K562 (cell line): ENCODE results near the gene ALOX12. TPM values are rescaled to one million over a fixed set of nuclear protein-coding genes. Genes with fewer than 3 reads are reported as not detected.

Experiments
- MYBL2 ChIP-seq, 2 experiments: fragments of 450-650 bp in 1 of 2; sonication (generic) in 1 of 2; formaldehyde crosslinking in 1 of 2; IDR thresholded peaks; 2 replicates each; pipeline versions ENCODE4 v1.6.1 to v1.8.1; 2017 to 2022; ENCODE audit warnings: borderline replicate concordance in 1 of 2, inconsistent platforms in 1 of 2, low read depth in 1 of 2, mild to moderate bottlenecking in 1 of 2, missing genetic modification reagents in 1 of 2, moderate library complexity in 1 of 2
- MYNN ChIP-seq, 2 experiments: sonication (generic); formaldehyde crosslinking in 1 of 2; IDR thresholded peaks; 2 replicates each; pipeline versions ENCODE4 v1.5.0 to v1.6.1; 2016 to 2020; ENCODE audit warnings: antibody characterized with exemption in 1 of 2, missing genetic modification reagents in 1 of 2
- NFRKB ChIP-seq: fragments of 450-650 bp; IDR thresholded peaks from 2 replicates; pipeline ENCODE4 v1.6.1; 2016; ENCODE audit warnings: low read depth
- RBM39 ChIP-seq: fragments of 200-400 bp; formaldehyde crosslinking; optimal IDR thresholded peaks from 2 replicates; pipeline ENCODE3; 2018; ENCODE audit warnings: low read depth, low read length
- ZNF184 ChIP-seq: sonication (generic); formaldehyde crosslinking; IDR thresholded peaks from 2 replicates; pipeline ENCODE4 v1.5.0; 2020; ENCODE audit warnings: missing genetic modification reagents
- ZNF232 ChIP-seq: sonication (generic); formaldehyde crosslinking; IDR thresholded peaks from 2 replicates; pipeline ENCODE4 v1.8.0; 2022; ENCODE audit warnings: mild to moderate bottlenecking, missing genetic modification reagents
- polyA plus RNA-seq, 8 experiments: library from polyadenylated mRNA; depleted of rRNA in 4 of 8; stranded (reverse) in 5 of 8; unstranded in 3 of 8; fragments of >200 nt; fragmentation: Nextera tagmentation in 2 of 8; fragmentation: Illumina TruSeq in 1 of 8; extraction: Ambion mirVana in 2 of 8; extraction: Trizol in 1 of 8; gene quantifications; 2 replicates each; pipeline versions ENCODE4 v1.2.1 to v1.2.3, GENCODE V29; 2011 to 2014; ENCODE audit warnings: inconsistent platforms in 1 of 8, missing spikeins in 1 of 8
- total RNA-seq, 7 experiments: library from RNA; depleted of rRNA in 6 of 7; stranded (reverse); fragments of >200 nt in 6 of 7; fragmentation: Illumina TruSeq in 2 of 7; extraction: Trizol in 2 of 7; gene quantifications; 2 replicates each; pipeline versions ENCODE4 v1.2.1 to v1.2.3, GENCODE V29; 2011 to 2021; ENCODE audit warnings: low replicate concordance in 1 of 7
- TF ChIP-seq, protein P1 (sequence below): sonication (generic); formaldehyde crosslinking; IDR thresholded peaks from 2 replicates; pipeline ENCODE4 v1.9.0; 2022; ENCODE audit warnings: mild to moderate bottlenecking, missing genetic modification reagents
- TF ChIP-seq, protein P2 (sequence below), 3 experiments: fragments of 200-800 bp in 1 of 3; sonication (Bioruptor generic) in 1 of 3; sonication (generic) in 1 of 3; formaldehyde crosslinking in 1 of 3; IDR thresholded peaks; 2 replicates each; pipeline versions ENCODE4 v1.6.1 to v1.8.0; 2016 to 2022; ENCODE audit warnings: mild to moderate bottlenecking in 2 of 3, missing compliant biosample characterization in 2 of 3, missing genetic modification characterization in 2 of 3, missing genetic modification reagents in 1 of 3
- TF ChIP-seq, protein P3 (sequence below): fragments of 450-650 bp; IDR thresholded peaks from 2 replicates; pipeline ENCODE4 v1.6.1; 2016; ENCODE audit warnings: mild to moderate bottlenecking, moderate library complexity
- TF ChIP-seq, protein P4 (sequence below): fragments of 450-650 bp; formaldehyde crosslinking; IDR thresholded peaks from 2 replicates; pipeline ENCODE4 v1.4.0; 2022; ENCODE audit warnings: missing genetic modification characterization

Gene ALOX12
- total and polyA plus RNA-seq, 9 of the 15 experiments (the other 6 are each of a cell fraction or from before 2014, with no cell fraction given): 0.09 to 1.1 (median 0.47) TPM; not detected in 1

GRCh38 chr17:6994118-6994598, 1.7 kb upstream of the ALOX12 start (continued):
- TF ChIP-seq, protein P1, sequence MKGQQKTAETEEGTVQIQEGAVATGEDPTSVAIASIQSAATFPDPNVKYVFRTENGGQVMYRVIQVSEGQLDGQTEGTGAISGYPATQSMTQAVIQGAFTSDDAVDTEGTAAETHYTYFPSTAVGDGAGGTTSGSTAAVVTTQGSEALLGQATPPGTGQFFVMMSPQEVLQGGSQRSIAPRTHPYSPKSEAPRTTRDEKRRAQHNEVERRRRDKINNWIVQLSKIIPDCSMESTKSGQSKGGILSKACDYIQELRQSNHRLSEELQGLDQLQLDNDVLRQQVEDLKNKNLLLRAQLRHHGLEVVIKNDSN (CRISPR knock-in tag): no peak
- TF ChIP-seq, protein P2, sequence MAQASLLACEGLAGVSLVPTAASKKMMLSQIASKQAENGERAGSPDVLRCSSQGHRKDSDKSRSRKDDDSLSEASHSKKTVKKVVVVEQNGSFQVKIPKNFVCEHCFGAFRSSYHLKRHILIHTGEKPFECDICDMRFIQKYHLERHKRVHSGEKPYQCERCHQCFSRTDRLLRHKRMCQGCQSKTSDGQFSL (CRISPR knock-in tag; IDR thresholded peaks at IDR 0.05): no peak
- TF ChIP-seq, protein P2 (tag; IDR thresholded peaks at IDR 0.05): peak in 1 of 2 experiments; percentile 58; a peak in 1 of 4 replicates
- no peak for TF ChIP-seq ZNF184 (CRISPR knock-in tag)
- TF ChIP-seq ZNF232 (CRISPR knock-in tag): no peak
- TF ChIP-seq, protein P3, sequence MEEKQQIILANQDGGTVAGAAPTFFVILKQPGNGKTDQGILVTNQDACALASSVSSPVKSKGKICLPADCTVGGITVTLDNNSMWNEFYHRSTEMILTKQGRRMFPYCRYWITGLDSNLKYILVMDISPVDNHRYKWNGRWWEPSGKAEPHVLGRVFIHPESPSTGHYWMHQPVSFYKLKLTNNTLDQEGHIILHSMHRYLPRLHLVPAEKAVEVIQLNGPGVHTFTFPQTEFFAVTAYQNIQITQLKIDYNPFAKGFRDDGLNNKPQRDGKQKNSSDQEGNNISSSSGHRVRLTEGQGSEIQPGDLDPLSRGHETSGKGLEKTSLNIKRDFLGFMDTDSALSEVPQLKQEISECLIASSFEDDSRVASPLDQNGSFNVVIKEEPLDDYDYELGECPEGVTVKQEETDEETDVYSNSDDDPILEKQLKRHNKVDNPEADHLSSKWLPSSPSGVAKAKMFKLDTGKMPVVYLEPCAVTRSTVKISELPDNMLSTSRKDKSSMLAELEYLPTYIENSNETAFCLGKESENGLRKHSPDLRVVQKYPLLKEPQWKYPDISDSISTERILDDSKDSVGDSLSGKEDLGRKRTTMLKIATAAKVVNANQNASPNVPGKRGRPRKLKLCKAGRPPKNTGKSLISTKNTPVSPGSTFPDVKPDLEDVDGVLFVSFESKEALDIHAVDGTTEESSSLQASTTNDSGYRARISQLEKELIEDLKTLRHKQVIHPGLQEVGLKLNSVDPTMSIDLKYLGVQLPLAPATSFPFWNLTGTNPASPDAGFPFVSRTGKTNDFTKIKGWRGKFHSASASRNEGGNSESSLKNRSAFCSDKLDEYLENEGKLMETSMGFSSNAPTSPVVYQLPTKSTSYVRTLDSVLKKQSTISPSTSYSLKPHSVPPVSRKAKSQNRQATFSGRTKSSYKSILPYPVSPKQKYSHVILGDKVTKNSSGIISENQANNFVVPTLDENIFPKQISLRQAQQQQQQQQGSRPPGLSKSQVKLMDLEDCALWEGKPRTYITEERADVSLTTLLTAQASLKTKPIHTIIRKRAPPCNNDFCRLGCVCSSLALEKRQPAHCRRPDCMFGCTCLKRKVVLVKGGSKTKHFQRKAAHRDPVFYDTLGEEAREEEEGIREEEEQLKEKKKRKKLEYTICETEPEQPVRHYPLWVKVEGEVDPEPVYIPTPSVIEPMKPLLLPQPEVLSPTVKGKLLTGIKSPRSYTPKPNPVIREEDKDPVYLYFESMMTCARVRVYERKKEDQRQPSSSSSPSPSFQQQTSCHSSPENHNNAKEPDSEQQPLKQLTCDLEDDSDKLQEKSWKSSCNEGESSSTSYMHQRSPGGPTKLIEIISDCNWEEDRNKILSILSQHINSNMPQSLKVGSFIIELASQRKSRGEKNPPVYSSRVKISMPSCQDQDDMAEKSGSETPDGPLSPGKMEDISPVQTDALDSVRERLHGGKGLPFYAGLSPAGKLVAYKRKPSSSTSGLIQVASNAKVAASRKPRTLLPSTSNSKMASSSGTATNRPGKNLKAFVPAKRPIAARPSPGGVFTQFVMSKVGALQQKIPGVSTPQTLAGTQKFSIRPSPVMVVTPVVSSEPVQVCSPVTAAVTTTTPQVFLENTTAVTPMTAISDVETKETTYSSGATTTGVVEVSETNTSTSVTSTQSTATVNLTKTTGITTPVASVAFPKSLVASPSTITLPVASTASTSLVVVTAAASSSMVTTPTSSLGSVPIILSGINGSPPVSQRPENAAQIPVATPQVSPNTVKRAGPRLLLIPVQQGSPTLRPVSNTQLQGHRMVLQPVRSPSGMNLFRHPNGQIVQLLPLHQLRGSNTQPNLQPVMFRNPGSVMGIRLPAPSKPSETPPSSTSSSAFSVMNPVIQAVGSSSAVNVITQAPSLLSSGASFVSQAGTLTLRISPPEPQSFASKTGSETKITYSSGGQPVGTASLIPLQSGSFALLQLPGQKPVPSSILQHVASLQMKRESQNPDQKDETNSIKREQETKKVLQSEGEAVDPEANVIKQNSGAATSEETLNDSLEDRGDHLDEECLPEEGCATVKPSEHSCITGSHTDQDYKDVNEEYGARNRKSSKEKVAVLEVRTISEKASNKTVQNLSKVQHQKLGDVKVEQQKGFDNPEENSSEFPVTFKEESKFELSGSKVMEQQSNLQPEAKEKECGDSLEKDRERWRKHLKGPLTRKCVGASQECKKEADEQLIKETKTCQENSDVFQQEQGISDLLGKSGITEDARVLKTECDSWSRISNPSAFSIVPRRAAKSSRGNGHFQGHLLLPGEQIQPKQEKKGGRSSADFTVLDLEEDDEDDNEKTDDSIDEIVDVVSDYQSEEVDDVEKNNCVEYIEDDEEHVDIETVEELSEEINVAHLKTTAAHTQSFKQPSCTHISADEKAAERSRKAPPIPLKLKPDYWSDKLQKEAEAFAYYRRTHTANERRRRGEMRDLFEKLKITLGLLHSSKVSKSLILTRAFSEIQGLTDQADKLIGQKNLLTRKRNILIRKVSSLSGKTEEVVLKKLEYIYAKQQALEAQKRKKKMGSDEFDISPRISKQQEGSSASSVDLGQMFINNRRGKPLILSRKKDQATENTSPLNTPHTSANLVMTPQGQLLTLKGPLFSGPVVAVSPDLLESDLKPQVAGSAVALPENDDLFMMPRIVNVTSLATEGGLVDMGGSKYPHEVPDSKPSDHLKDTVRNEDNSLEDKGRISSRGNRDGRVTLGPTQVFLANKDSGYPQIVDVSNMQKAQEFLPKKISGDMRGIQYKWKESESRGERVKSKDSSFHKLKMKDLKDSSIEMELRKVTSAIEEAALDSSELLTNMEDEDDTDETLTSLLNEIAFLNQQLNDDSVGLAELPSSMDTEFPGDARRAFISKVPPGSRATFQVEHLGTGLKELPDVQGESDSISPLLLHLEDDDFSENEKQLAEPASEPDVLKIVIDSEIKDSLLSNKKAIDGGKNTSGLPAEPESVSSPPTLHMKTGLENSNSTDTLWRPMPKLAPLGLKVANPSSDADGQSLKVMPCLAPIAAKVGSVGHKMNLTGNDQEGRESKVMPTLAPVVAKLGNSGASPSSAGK: peak; percentile 87
- peak; percentile 81 for TF ChIP-seq NFRKB
- no peak for TF ChIP-seq MYBL2 (IDR thresholded peaks at IDR 0.05; ENCODE audit: low read depth)
- no peak for TF ChIP-seq MYBL2 (CRISPR knock-in tag; IDR thresholded peaks at IDR 0.05; ENCODE audit: borderline replicate concordance)
- TF ChIP-seq MYNN (IDR thresholded peaks at IDR 0.05): no peak
- no peak for TF ChIP-seq MYNN (CRISPR knock-in tag; IDR thresholded peaks at IDR 0.05)
- no peak for TF ChIP-seq RBM39
- TF ChIP-seq, protein P4, sequence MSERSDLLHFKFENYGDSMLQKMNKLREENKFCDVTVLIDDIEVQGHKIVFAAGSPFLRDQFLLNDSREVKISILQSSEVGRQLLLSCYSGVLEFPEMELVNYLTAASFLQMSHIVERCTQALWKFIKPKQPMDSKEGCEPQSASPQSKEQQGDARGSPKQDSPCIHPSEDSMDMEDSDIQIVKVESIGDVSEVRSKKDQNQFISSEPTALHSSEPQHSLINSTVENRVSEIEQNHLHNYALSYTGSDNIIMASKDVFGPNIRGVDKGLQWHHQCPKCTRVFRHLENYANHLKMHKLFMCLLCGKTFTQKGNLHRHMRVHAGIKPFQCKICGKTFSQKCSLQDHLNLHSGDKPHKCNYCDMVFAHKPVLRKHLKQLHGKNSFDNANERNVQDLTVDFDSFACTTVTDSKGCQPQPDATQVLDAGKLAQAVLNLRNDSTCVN (CRISPR knock-in tag): no peak
